Stomach smooth muscle (tissue), 2 donors: ENCODE data around the gene LRMDA.

Experiments used
- H3K27ac ChIP-seq: one replicate; pipeline ENCODE4 v1.7.0; 2013; ENCODE audit warnings: mild to moderate bottlenecking, low read length, inconsistent platforms
- H3K27me3 ChIP-seq, 2 donors: one replicate each; pipeline ENCODE4 v1.7.0; 2013; ENCODE audit warnings: low read length in 2 of 2; ENCODE audit not compliant: insufficient read depth in 2 of 2, control insufficient read depth in 1 of 2
- H3K36me3 ChIP-seq, 2 donors: one replicate each; pipeline ENCODE4 v1.7.0; 2013; ENCODE audit warnings: low read length in 2 of 2; ENCODE audit not compliant: control insufficient read depth in 2 of 2, insufficient read depth in 2 of 2
- H3K4me1 ChIP-seq: one replicate; pipeline ENCODE4 v1.7.0; 2013; ENCODE audit warnings: low read length; ENCODE audit not compliant: control insufficient read depth, insufficient read depth
- H3K4me3 ChIP-seq, 2 donors: one replicate each; pipeline ENCODE4 v1.7.0; 2013; ENCODE audit warnings: low read length in 2 of 2
- H3K9ac ChIP-seq, 2 donors: one replicate each; pipeline ENCODE4 v1.7.0; 2013; ENCODE audit warnings: low read length in 2 of 2, mild to moderate bottlenecking in 1 of 2
- H3K9me3 ChIP-seq, 2 donors: one replicate each; pipeline ENCODE4 v1.7.0; 2013; ENCODE audit warnings: low read length in 2 of 2; ENCODE audit not compliant: control insufficient read depth in 2 of 2
- donor health status: healthy.
- donor health status: Pancreatic carcinoma.

Gene LRMDA

DNA sequence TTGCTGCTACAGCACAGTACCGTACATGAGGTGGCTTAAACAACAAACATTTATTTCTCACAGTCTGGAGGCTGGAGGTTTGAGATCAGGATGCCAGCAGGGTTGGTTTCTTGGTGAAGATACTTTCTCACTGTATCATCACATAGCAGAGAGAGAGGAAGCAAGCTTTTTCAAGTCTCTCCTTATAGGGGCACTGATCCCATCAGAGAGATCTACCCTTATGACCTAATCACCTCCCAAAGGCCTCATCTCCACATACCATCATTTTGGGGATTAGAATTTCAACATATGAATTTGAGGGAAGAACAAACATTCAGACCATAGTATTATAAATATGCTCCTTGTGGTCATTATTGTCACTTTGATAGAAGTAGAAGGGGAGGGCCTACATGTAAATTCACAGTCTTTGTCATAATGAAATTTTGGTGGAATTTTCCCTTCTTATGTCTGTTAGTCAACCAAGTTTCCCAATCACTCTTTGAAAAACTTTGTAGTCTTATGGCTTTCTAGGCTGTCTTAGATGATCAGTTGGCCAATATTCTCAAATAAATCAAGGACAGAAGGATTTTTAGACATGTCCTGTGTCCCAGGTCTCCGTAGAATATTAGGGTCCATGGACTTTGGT, 606.2 kb downstream of the LRMDA start:
- H3K9me3 ChIP-seq = peaks cover 2 to 5% of the 10 kb centered on the region in 2 donors
- no peak overlapping the region for H3K9ac ChIP-seq
- peaks cover 21% of the 10 kb centered on the region for H3K4me1 ChIP-seq
- H3K4me3 ChIP-seq = no peak overlapping the region
- H3K27ac ChIP-seq = no peak overlapping the region
- H3K36me3 ChIP-seq = no peaks in the 10 kb centered on the region
- H3K27me3 ChIP-seq = no peaks in the 10 kb centered on the region

GRCh38 chr10:76038696-76039095, 607.3 kb downstream of the LRMDA start:
- Histone ChIP-seq H3K4me1 (peaks cover 21% of the 10 kb centered on the region), H3K27ac (no peak overlapping the region), H3K4me3 (no peak overlapping the region), H3K9ac (no peak overlapping the region), H3K9me3 (peaks cover 2 to 5% of the 10 kb centered on the region in 2 donors), H3K27me3 (no peaks in the 10 kb centered on the region), H3K36me3 (no peaks in the 10 kb centered on the region)

- Histone ChIP-seq H3K4me3 (no peak overlapping the region), H3K9ac (no peak overlapping the region), H3K4me1 (peaks cover 16% of the 10 kb centered on the region), H3K36me3 (no peaks in the 10 kb centered on the region), H3K27me3 (no peaks in the 10 kb centered on the region), H3K27ac (no peak overlapping the region), H3K9me3 (peaks cover 2 to 5% of the 10 kb centered on the region in 2 donors)
Measured at GRCh38 chr10:76040107-76040829, 608.8 kb downstream of the LRMDA start.

DNA sequence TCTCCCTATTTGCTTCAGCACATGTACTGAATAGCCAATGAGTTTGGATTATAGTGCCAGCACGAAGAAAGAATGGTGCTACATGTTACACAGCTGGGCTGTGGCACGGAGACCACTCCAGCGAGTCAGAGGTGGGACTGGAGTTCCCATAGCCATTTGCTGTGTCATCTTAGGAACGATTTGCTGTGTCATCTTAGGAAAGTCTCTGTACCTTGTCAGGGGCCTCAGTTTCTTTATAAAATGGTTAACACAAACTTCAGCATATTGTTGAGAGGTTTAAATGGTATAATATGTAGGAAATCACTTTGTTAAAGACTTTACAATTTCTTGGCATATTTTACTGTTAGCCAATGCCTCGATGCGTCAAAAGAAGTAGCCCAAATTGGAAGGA, 609.4 kb downstream of the LRMDA start:
- H3K9me3 ChIP-seq = peaks cover 2 to 5% of the 10 kb centered on the region in 2 donors
- H3K4me3 ChIP-seq = no peak overlapping the region
- H3K27ac ChIP-seq = no peak overlapping the region
- H3K9ac ChIP-seq = no peak overlapping the region
- H3K27me3 ChIP-seq = no peaks in the 10 kb centered on the region
- H3K36me3 ChIP-seq = no peaks in the 10 kb centered on the region
- H3K4me1 ChIP-seq = peaks cover 14% of the 10 kb centered on the region

DNA sequence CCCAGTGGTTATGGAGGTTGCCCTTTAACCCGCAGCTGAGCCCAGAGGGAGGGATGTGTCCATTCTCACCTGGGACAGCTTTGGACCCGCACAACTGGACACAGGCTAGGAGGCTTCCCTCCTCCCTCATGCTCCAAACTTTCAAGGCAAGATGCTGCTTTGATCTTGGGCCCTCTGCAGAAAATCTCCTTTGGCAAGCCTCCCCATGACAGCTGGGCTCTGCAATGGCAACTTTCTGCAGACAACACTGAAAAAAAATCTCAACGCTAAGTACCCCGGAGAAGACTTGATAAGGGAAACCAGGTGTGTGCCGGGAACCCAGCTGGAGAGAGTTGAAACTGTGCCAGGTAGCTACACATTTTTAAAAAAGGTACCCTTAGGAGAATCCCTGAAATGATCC, 610.1 kb downstream of the LRMDA start:
- no peak overlapping the region for H3K4me3 ChIP-seq
- H3K4me1 ChIP-seq = peaks cover 8% of the 10 kb centered on the region
- H3K36me3 ChIP-seq = no peaks in the 10 kb centered on the region
- H3K9me3 ChIP-seq = peaks cover 2 to 5% of the 10 kb centered on the region in 2 donors
- H3K9ac ChIP-seq = no peak overlapping the region
- no peaks in the 10 kb centered on the region for H3K27me3 ChIP-seq
- H3K27ac ChIP-seq = no peak overlapping the region

GRCh38 chr10:76043261-76043660, 611.8 kb downstream of the LRMDA start:
- Histone ChIP-seq H3K4me1 (peaks cover 6% of the 10 kb centered on the region), H3K4me3 (no peak overlapping the region), H3K9me3 (peaks cover 2 to 5% of the 10 kb centered on the region in 2 donors), H3K36me3 (no peaks in the 10 kb centered on the region), H3K27me3 (no peaks in the 10 kb centered on the region), H3K27ac (no peak overlapping the region), H3K9ac (no peak overlapping the region)

GRCh38 chr10:76044751-76045150, 613.3 kb downstream of the LRMDA start:
- Histone ChIP-seq H3K27ac (no peak overlapping the region), H3K9me3 (no peaks in the 10 kb centered on the region), H3K9ac (no peak overlapping the region), H3K4me3 (no peak overlapping the region), H3K27me3 (peaks cover 0 to 2% of the 10 kb centered on the region in 2 donors), H3K36me3 (no peaks in the 10 kb centered on the region), H3K4me1 (peaks cover 6% of the 10 kb centered on the region)

- H3K4me3 ChIP-seq = no peak overlapping the region
- no peaks in the 10 kb centered on the region for H3K9me3 ChIP-seq
- H3K27me3 ChIP-seq = peaks cover 0 to 2% of the 10 kb centered on the region in 2 donors
- H3K27ac ChIP-seq = no peak overlapping the region
- peaks cover 2% of the 10 kb centered on the region for H3K4me1 ChIP-seq
- H3K36me3 ChIP-seq = no peaks in the 10 kb centered on the region
- no peak overlapping the region for H3K9ac ChIP-seq
Measured at GRCh38 chr10:76045174-76045573, 613.8 kb downstream of the LRMDA start.

GRCh38 chr10:76047521-76047920, 616.1 kb downstream of the LRMDA start:
- Histone ChIP-seq H3K4me1 (no peaks in the 10 kb centered on the region), H3K36me3 (no peaks in the 10 kb centered on the region), H3K9ac (no peak overlapping the region), H3K9me3 (no peaks in the 10 kb centered on the region), H3K4me3 (no peak overlapping the region), H3K27ac (no peak overlapping the region), H3K27me3 (peaks cover 0 to 2% of the 10 kb centered on the region in 2 donors)

DNA sequence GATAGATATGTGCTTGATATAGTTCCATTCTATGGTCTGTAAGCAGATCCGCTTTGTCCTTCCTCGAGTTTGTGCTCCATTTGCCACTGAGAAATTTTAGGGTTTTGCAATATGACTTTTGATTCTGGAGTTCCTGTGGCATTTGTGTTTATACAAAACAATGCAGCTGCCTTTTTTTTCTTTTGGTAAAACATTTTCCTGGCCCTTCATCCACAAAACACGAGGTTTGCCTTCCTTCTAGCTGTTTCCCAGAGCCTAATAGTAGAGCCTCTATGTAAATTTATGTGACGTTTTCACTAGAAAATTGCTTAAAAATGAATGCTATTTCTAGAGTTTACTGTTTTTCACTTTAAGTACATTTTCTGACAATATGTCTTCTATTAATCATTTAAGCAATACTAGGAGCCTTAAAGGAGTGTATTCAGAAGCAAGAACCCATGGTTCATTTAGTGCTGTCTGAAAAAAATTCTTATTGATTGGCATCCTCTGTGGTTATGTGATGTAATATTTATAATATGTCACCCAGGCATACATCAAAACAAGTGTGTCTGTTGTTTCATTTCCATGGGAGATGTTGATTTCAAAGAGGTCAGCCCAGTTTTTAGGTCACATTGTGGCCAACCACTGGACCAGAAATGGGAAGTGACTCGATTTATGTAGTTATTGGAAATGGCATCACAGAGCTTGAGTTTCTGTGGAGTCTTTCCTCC, 618.3 kb downstream of the LRMDA start:
- H3K9ac ChIP-seq = no peak overlapping the region

GRCh38 chr10:76050291-76050625, 618.8 kb downstream of the LRMDA start:
- peaks cover 0 to 2% of the 10 kb centered on the region in 2 donors for H3K27me3 ChIP-seq
- H3K27ac ChIP-seq = no peak overlapping the region
- H3K9ac ChIP-seq = no peak overlapping the region
- H3K4me1 ChIP-seq = no peaks in the 10 kb centered on the region
- no peaks in the 10 kb centered on the region for H3K36me3 ChIP-seq
- no peak overlapping the region for H3K4me3 ChIP-seq
- no peaks in the 10 kb centered on the region for H3K9me3 ChIP-seq

More for the DNA sequence above, 618.3 kb downstream of the LRMDA start:
- no peaks in the 10 kb centered on the region for H3K9me3 ChIP-seq
- H3K4me1 ChIP-seq = no peaks in the 10 kb centered on the region
- no peak overlapping the region for H3K27ac ChIP-seq
- no peak overlapping the region for H3K4me3 ChIP-seq
- peaks cover 0 to 2% of the 10 kb centered on the region in 2 donors for H3K27me3 ChIP-seq
- H3K36me3 ChIP-seq = no peaks in the 10 kb centered on the region
